ENCODE data around the gene TBC1D21.

- no peak for TF ChIP-seq CTCF (conservative IDR thresholded peaks at IDR 0.05 in 1 of 2, IDR thresholded peaks at IDR 0.05 in 1 of 2; ENCODE audit: extremely low read depth in 1 of 2, insufficient read depth in 1 of 2, low read depth in 1 of 2, low read length in 2 of 2)
- no peak for TF ChIP-seq EZH2 (IDR thresholded peaks at IDR 0.05; ENCODE audit: borderline replicate concordance, low read length)
These were observed 19.3 kb downstream of the TBC1D21 start for GRCh38 chr15:73892446-73893226.

Measured in mammary epithelial cell (primary cell).